Neutrophil (primary cell): ENCODE results near the gene MLF1.
"Not testable (repeated sequence)": the region's sequence is repeated elsewhere in the genome, so short reads cannot be mapped to it uniquely, and the experiment has no call there.

Experiments
- H3K27ac ChIP-seq: fragments of 200-600 bp; sonication (generic); 2 replicates; pipeline ENCODE4 v1.5.1; 2016; ENCODE audit warnings: mild to moderate bottlenecking, moderate library complexity
- H3K27me3 ChIP-seq: fragments of 200-600 bp; sonication (generic); 2 replicates; pipeline ENCODE4 v1.6.0; 2016; ENCODE audit warnings: mild to moderate bottlenecking
- H3K36me3 ChIP-seq: fragments of 200-600 bp; sonication (generic); 2 replicates; pipeline ENCODE4 v1.5.1; 2017
- H3K4me1 ChIP-seq, 2 experiments: fragments of 200-600 bp in 1 of 2; sonication (generic) in 1 of 2; 1 replicate in 1 of 2; 2 replicates in 1 of 2; pipeline versions ENCODE4 v1.5.1 to v1.6.1; 2013 to 2016; ENCODE audit warnings: low read depth in 1 of 2, low read length in 1 of 2, mild to moderate bottlenecking in 1 of 2, moderate library complexity in 1 of 2; ENCODE audit not compliant: control insufficient read depth in 1 of 2, insufficient read depth in 1 of 2
- H3K4me3 ChIP-seq, 2 experiments: fragments of 200-600 bp in 1 of 2; sonication (generic) in 1 of 2; 1 replicate in 1 of 2; 2 replicates in 1 of 2; pipeline ENCODE4 v1.5.1; 2013 to 2016; ENCODE audit warnings: low read depth in 1 of 2, low read length in 1 of 2, mild to moderate bottlenecking in 1 of 2, moderate library complexity in 1 of 2
- H3K9me3 ChIP-seq: fragments of 200-600 bp; sonication (generic); 2 replicates; pipeline ENCODE4 v1.5.1; 2016
- TF ChIP-seq, protein P1 (sequence below): fragments of 200-600 bp; sonication (generic); IDR thresholded peaks from 2 replicates; pipeline ENCODE4 v1.5.1; 2016; ENCODE audit warnings: antibody characterized with exemption

Gene MLF1

DNA sequence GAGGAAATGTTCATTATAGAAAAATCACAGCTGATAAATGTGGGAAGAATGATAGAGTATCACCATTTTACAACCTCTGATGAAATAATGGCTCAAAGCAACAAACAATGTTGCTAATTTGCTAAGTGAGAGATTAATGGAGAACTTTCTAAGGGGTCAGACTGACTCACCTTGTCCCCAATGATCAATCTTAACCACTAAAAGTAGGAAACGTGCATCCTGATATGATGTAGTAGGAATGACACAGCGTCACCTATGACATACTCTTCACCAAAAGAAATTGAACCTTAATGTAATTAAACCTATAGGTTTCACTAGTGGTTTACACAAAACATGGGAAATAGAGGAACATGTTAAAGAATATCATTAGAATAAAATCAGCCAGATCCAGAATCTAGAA lies 35.1 kb upstream of the MLF1 start:
- no peak overlapping the region for H3K4me3 ChIP-seq
- TF ChIP-seq, protein P1, sequence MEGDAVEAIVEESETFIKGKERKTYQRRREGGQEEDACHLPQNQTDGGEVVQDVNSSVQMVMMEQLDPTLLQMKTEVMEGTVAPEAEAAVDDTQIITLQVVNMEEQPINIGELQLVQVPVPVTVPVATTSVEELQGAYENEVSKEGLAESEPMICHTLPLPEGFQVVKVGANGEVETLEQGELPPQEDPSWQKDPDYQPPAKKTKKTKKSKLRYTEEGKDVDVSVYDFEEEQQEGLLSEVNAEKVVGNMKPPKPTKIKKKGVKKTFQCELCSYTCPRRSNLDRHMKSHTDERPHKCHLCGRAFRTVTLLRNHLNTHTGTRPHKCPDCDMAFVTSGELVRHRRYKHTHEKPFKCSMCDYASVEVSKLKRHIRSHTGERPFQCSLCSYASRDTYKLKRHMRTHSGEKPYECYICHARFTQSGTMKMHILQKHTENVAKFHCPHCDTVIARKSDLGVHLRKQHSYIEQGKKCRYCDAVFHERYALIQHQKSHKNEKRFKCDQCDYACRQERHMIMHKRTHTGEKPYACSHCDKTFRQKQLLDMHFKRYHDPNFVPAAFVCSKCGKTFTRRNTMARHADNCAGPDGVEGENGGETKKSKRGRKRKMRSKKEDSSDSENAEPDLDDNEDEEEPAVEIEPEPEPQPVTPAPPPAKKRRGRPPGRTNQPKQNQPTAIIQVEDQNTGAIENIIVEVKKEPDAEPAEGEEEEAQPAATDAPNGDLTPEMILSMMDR = no peak
- H3K9me3 ChIP-seq = no peaks in the 10 kb centered on the region
- no peaks in the 10 kb centered on the region for H3K36me3 ChIP-seq
- H3K27ac ChIP-seq = no peak overlapping the region
- no peaks in the 10 kb centered on the region for H3K4me1 ChIP-seq
- no peaks in the 10 kb centered on the region for H3K27me3 ChIP-seq

GRCh38 chr3:158539414-158540014 lies 31.5 kb upstream of the MLF1 start:
- no peak overlapping the region for H3K4me3 ChIP-seq
- H3K27ac ChIP-seq = no peak overlapping the region
- TF ChIP-seq, protein P1 = no peak
- H3K4me1 ChIP-seq = no peaks in the 10 kb centered on the region
- H3K27me3 ChIP-seq = no peaks in the 10 kb centered on the region
- H3K36me3 ChIP-seq = no peaks in the 10 kb centered on the region
- H3K9me3 ChIP-seq = no peaks in the 10 kb centered on the region

- no peaks in the 10 kb centered on the region for H3K27me3 ChIP-seq
- no peaks in the 10 kb centered on the region for H3K9me3 ChIP-seq
- H3K27ac ChIP-seq = no peak overlapping the region
- no peak overlapping the region for H3K4me3 ChIP-seq
- no peaks in the 10 kb centered on the region for H3K4me1 ChIP-seq
- H3K36me3 ChIP-seq = no peaks in the 10 kb centered on the region
- TF ChIP-seq, protein P1 = no peak
Observed at GRCh38 chr3:158540066-158540465, 30.9 kb upstream of the MLF1 start.

GRCh38 chr3:158548691-158549090 lies 22.3 kb upstream of the MLF1 start:
- Histone ChIP-seq H3K9me3 (no peaks in the 10 kb centered on the region), H3K27me3 (no peaks in the 10 kb centered on the region), H3K27ac (no peak overlapping the region), H3K36me3 (peaks cover 7% of the 10 kb centered on the region), H3K4me1 (no peaks in the 10 kb centered on the region), H3K4me3 (no peak overlapping the region)
- TF ChIP-seq, protein P1 = no peak

DNA sequence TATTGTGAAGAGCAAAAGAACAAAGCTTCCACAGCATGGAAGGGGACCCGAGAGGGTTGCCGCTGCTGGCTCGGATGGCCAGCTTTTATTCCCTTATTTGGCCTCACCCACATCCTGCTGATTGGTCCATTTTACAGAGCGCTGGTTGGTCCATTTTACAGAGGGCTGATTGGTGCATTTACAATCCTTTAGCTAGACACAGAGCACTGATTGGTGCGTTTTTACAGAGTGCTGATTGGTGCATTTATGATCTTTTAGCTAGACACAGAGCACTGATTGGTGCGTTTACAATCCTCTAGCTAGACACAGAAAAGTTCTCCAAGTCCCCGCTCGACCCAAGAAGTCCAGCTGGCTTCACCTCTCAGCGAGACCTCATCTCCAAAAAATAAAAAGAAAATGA lies 21.1 kb upstream of the MLF1 start:
- H3K27ac ChIP-seq, H3K4me3 ChIP-seq, H3K36me3 ChIP-seq, H3K4me1 ChIP-seq, H3K9me3 ChIP-seq, H3K27me3 ChIP-seq: not testable (repeated sequence)

- H3K4me3 ChIP-seq = no peak overlapping the region
- no peaks in the 10 kb centered on the region for H3K4me1 ChIP-seq
- H3K9me3 ChIP-seq = no peaks in the 10 kb centered on the region
- H3K27ac ChIP-seq = no peak overlapping the region
- H3K27me3 ChIP-seq = no peaks in the 10 kb centered on the region
- H3K36me3 ChIP-seq = no peaks in the 10 kb centered on the region
- TF ChIP-seq, protein P1 = no peak
Observed at GRCh38 chr3:158552124-158552523, 18.9 kb upstream of the MLF1 start.
